Suprapubic skin (tissue), 4 donors: ENCODE data around the gene ZNF536.

Source experiments
- EP300 ChIP-seq: sonication (generic); formaldehyde crosslinking; IDR thresholded peaks from one replicate; pipeline ENCODE4 v1.6.1; 2017; ENCODE audit warnings: antibody characterized with exemption
- POLR2A ChIP-seq, 2 donors: fragments of 450-650 bp; IDR thresholded peaks; one replicate each; pipeline ENCODE4 v1.6.1; 2017; ENCODE audit warnings: antibody characterized with exemption in 2 of 2, mild to moderate bottlenecking in 2 of 2, moderate library complexity in 2 of 2
- POLR2AphosphoS5 ChIP-seq, 3 donors: sonication (generic); formaldehyde crosslinking; IDR thresholded peaks; one replicate each; pipeline ENCODE4 v1.6.1; 2017; ENCODE audit warnings: antibody characterized with exemption in 3 of 3
- TF ChIP-seq, protein P1 (sequence below), 2 donors: fragments of 200-600 bp in 1 of 2; fragments of 450-650 bp in 1 of 2; sonication (generic) in 1 of 2; IDR thresholded peaks; one replicate each; pipeline ENCODE4 v1.5.1; 2016 to 2019; ENCODE audit warnings: antibody characterized with exemption in 2 of 2, mild to moderate bottlenecking in 1 of 2, moderate library complexity in 1 of 2

DNA sequence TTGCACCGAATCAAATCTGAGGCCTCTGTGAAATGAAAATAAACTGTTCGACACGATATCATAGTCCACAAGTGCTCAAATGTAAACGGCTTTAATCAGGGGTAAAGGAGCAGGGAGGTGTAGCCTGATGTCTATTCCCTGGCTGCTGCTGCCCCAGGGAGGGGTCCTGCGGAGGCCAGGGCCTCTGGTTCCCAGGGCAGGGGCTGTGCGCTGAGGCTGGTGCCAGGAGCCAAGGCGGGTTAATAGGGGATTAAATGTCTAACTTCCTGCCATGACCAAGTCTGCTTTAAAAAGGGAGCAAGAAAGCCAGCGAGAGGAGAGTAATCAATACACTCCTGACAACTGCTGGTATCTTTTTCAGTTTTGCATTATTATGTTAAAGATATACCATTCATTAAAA, 59.4 kb downstream of the ZNF536 start:
- TF ChIP-seq POLR2A (IDR thresholded peaks at IDR 0.05) = no peak
- TF ChIP-seq POLR2AphosphoS5 (IDR thresholded peaks at IDR 0.05) = no peak
- TF ChIP-seq, protein P1, sequence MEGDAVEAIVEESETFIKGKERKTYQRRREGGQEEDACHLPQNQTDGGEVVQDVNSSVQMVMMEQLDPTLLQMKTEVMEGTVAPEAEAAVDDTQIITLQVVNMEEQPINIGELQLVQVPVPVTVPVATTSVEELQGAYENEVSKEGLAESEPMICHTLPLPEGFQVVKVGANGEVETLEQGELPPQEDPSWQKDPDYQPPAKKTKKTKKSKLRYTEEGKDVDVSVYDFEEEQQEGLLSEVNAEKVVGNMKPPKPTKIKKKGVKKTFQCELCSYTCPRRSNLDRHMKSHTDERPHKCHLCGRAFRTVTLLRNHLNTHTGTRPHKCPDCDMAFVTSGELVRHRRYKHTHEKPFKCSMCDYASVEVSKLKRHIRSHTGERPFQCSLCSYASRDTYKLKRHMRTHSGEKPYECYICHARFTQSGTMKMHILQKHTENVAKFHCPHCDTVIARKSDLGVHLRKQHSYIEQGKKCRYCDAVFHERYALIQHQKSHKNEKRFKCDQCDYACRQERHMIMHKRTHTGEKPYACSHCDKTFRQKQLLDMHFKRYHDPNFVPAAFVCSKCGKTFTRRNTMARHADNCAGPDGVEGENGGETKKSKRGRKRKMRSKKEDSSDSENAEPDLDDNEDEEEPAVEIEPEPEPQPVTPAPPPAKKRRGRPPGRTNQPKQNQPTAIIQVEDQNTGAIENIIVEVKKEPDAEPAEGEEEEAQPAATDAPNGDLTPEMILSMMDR (IDR thresholded peaks at IDR 0.05) = no peak
- no peak for TF ChIP-seq EP300
